Neural cell (in vitro differentiated cells): Measurements from ENCODE around the gene EIF3B. TPM values are rescaled to one million over a fixed set of nuclear protein-coding genes. Genes with fewer than 3 reads are reported as not detected.

ENCODE experiments used
- H2AFZ ChIP-seq: fragments of 200-600, 300-800 bp; sonication (generic), shearing (Covaris generic); 2 replicates; pipeline ENCODE4 v1.6.0; 2014; ENCODE audit warnings: low read depth, mild to moderate bottlenecking, antibody characterized with exemption, low read length, moderate library complexity
- H3F3A ChIP-seq: fragments of 200-600 bp; shearing (Covaris generic); 2 replicates; pipeline ENCODE4 v1.6.1; 2016; ENCODE audit warnings: mild to moderate bottlenecking, moderate library complexity, mixed read lengths, antibody characterized with exemption, low read length; ENCODE audit not compliant: insufficient read depth, poor library complexity, severe bottlenecking
- H3K27ac ChIP-seq: fragments of 200-600, 300-800 bp; sonication (generic), shearing (Covaris generic); 2 replicates; pipeline ENCODE4 v1.5.1; 2014; ENCODE audit warnings: mild to moderate bottlenecking, low read length, moderate library complexity
- H3K27me3 ChIP-seq: fragments of 300-800, 200-600 bp; sonication (generic), shearing (Covaris generic); 2 replicates; pipeline ENCODE4 v1.6.0; 2014; ENCODE audit warnings: mild to moderate bottlenecking, low read depth, low read length, moderate library complexity; ENCODE audit not compliant: insufficient read depth
- H3K36me3 ChIP-seq: fragments of 300-800, 200-600 bp; sonication (generic), shearing (Covaris generic); 2 replicates; pipeline ENCODE4 v1.5.1; 2014; ENCODE audit warnings: mild to moderate bottlenecking, antibody characterized with exemption, low read length, moderate library complexity; ENCODE audit not compliant: insufficient read depth
- H3K4me2 ChIP-seq: fragments of 300-800, 200-600 bp; sonication (generic), shearing (Covaris generic); 2 replicates; pipeline ENCODE4 v1.6.0; 2014; ENCODE audit warnings: mild to moderate bottlenecking, low read length
- H3K4me3 ChIP-seq: fragments of 300-800, 200-600 bp; sonication (generic), shearing (Covaris generic); 2 replicates; pipeline ENCODE4 v1.5.1; 2014; ENCODE audit warnings: mild to moderate bottlenecking, low read length, moderate library complexity
- H3K79me2 ChIP-seq: fragments of 200-600 bp; shearing (Covaris generic); replicated peaks from 2 replicates; pipeline ENCODE4 v1.6.0; 2014; ENCODE audit warnings: mild to moderate bottlenecking, low read length, moderate library complexity; ENCODE audit not compliant: insufficient read depth
- H3K9ac ChIP-seq: fragments of 300-800, 200-600 bp; sonication (generic), shearing (Covaris generic); 2 replicates; pipeline ENCODE4 v1.6.1; 2016; ENCODE audit warnings: mild to moderate bottlenecking, low read length, mixed read lengths
- H3K9me2 ChIP-seq: fragments of 200-600 bp; shearing (Covaris generic); 2 replicates; pipeline ENCODE4 v1.6.1; 2016; ENCODE audit warnings: mild to moderate bottlenecking, low read length, mixed read lengths; ENCODE audit not compliant: insufficient read depth
- H3K9me3 ChIP-seq: fragments of 200-600, 300-800 bp; sonication (generic), shearing (Covaris generic); 2 replicates; pipeline ENCODE4 v1.6.1; 2016; ENCODE audit warnings: mild to moderate bottlenecking, mixed run types, low read length, moderate library complexity, mixed read lengths
- H4K20me1 ChIP-seq: fragments of 200-600 bp; shearing (Covaris generic); 2 replicates; pipeline ENCODE4 v1.6.1; 2016; ENCODE audit warnings: mild to moderate bottlenecking, mixed run types; ENCODE audit not compliant: insufficient read depth
- CTCF ChIP-seq: fragments of 450-650 bp; IDR thresholded peaks from 2 replicates; pipeline ENCODE4 v1.5.1; 2014; ENCODE audit warnings: antibody characterized with exemption, mild to moderate bottlenecking, moderate library complexity; ENCODE audit not compliant: poor library complexity, severe bottlenecking
- EP300 ChIP-seq: fragments of 450-650 bp; conservative IDR thresholded peaks from 2 replicates; pipeline ENCODE4 v1.6.1; 2014; ENCODE audit warnings: antibody characterized with exemption, mild to moderate bottlenecking, moderate library complexity; ENCODE audit not compliant: poor library complexity, severe bottlenecking
- EZH2 ChIP-seq: fragments of 200-600, 300-800 bp; shearing (Covaris generic), sonication (generic); IDR thresholded peaks from 2 replicates; pipeline ENCODE4 v1.6.1; 2014; ENCODE audit warnings: antibody characterized with exemption, low read length, borderline replicate concordance, mild to moderate bottlenecking; ENCODE audit not compliant: insufficient read depth, poor library complexity, severe bottlenecking
- MXI1 ChIP-seq: fragments of 450-650 bp; conservative IDR thresholded peaks from 2 replicates; pipeline ENCODE4 v1.6.1; 2014; ENCODE audit warnings: antibody characterized with exemption, mild to moderate bottlenecking; ENCODE audit not compliant: poor library complexity, severe bottlenecking
- POLR2AphosphoS5 ChIP-seq: IDR thresholded peaks from 2 replicates; pipeline ENCODE4 v1.6.1; 2012
- RAD21 ChIP-seq: fragments of 450-650 bp; conservative IDR thresholded peaks from 2 replicates; pipeline ENCODE4 v1.6.1; 2014; ENCODE audit warnings: antibody characterized with exemption, mild to moderate bottlenecking, moderate library complexity
- REST ChIP-seq: IDR thresholded peaks from 2 replicates; pipeline ENCODE4 v1.6.1; 2012; ENCODE audit warnings: borderline replicate concordance
- SMC3 ChIP-seq: fragments of 450-650 bp; conservative IDR thresholded peaks from 2 replicates; pipeline ENCODE4 v1.6.1; 2014; ENCODE audit warnings: antibody characterized with exemption, mild to moderate bottlenecking, moderate library complexity; ENCODE audit not compliant: poor library complexity
- TAF1 ChIP-seq: IDR thresholded peaks from 2 replicates; pipeline ENCODE4 v1.6.1; 2012; ENCODE audit warnings: low read depth
- polyA plus RNA-seq: library from polyadenylated mRNA; depleted of rRNA; stranded (reverse); fragments of >200 nt; gene quantifications from 2 replicates; pipeline ENCODE4 v1.2.3, GENCODE V29; 2014

EIF3B gene
- polyA plus RNA-seq, 1 donor from 2014 or later, result 65.1 TPM

- TF ChIP-seq RAD21, result no peak
Observed at GRCh38 chr7:2386964-2387669, 32.5 kb downstream of the EIF3B start (continued).

GRCh38 chr7:2387897-2388636, 33.4 kb downstream of the EIF3B start:
- Histone ChIP-seq H3K4me3 (no peak overlapping the region), H3K9me2 (no peaks in the 10 kb centered on the region), H3K27me3 (no peaks in the 10 kb centered on the region), H3K36me3 (no peaks in the 10 kb centered on the region), H3F3A (no peaks in the 10 kb centered on the region), H2AFZ (no peak overlapping the region), H3K4me2 (no peak overlapping the region), H4K20me1 (no peaks in the 10 kb centered on the region), H3K9ac (no peak overlapping the region), H3K79me2 (no peaks in the 10 kb centered on the region), H3K9me3 (no peaks in the 10 kb centered on the region), H3K27ac (no peak overlapping the region)
- TF ChIP-seq SMC3 (no peak), CTCF (no peak), RAD21 (no peak), EZH2 (no peak), REST (no peak), POLR2AphosphoS5 (no peak), TAF1 (no peak), EP300 (no peak)

GRCh38 chr7:2388637-2388954, 34.0 kb downstream of the EIF3B start:
- no peaks in the 10 kb centered on the region for H3K79me2 ChIP-seq
- H2AFZ ChIP-seq, result no peak overlapping the region
- no peaks in the 10 kb centered on the region for H4K20me1 ChIP-seq
- H3K36me3 ChIP-seq, result no peaks in the 10 kb centered on the region
- H3K27me3 ChIP-seq, result no peaks in the 10 kb centered on the region
- H3K9me2 ChIP-seq, result no peaks in the 10 kb centered on the region
- no peak overlapping the region for H3K9ac ChIP-seq
- H3K27ac ChIP-seq, result no peak overlapping the region
- H3F3A ChIP-seq, result no peaks in the 10 kb centered on the region
- no peaks in the 10 kb centered on the region for H3K9me3 ChIP-seq
- H3K4me3 ChIP-seq, result no peak overlapping the region
- no peak for TF ChIP-seq TAF1
- TF ChIP-seq REST, result no peak
- no peak for TF ChIP-seq RAD21
- no peak for TF ChIP-seq SMC3
- no peak for TF ChIP-seq CTCF
- no peak for TF ChIP-seq POLR2AphosphoS5
- TF ChIP-seq EP300, result no peak
- TF ChIP-seq MXI1, result no peak
- no peak overlapping the region for H3K4me2 ChIP-seq
